Epithelial cell of esophagus (primary cell): ENCODE data around the gene LHX4.

Source experiments
- DNase-seq: peaks from one replicate; pipeline ENCODE4 v3.0.0; 2010; ENCODE audit warnings: low read depth
- H3K4me3 ChIP-seq: 2 replicates; pipeline ENCODE4 v1.5.1; 2011; ENCODE audit warnings: mild to moderate bottlenecking, low read length, control low read depth
- TF ChIP-seq, protein P1 (sequence below): IDR thresholded peaks from 2 replicates; pipeline ENCODE4 v1.5.1; 2011; ENCODE audit warnings: low read depth, mild to moderate bottlenecking, low read length, control low read depth, inconsistent platforms; ENCODE audit not compliant: insufficient read depth; ENCODE audit errors: missing control alignments

Gene LHX4

DNA sequence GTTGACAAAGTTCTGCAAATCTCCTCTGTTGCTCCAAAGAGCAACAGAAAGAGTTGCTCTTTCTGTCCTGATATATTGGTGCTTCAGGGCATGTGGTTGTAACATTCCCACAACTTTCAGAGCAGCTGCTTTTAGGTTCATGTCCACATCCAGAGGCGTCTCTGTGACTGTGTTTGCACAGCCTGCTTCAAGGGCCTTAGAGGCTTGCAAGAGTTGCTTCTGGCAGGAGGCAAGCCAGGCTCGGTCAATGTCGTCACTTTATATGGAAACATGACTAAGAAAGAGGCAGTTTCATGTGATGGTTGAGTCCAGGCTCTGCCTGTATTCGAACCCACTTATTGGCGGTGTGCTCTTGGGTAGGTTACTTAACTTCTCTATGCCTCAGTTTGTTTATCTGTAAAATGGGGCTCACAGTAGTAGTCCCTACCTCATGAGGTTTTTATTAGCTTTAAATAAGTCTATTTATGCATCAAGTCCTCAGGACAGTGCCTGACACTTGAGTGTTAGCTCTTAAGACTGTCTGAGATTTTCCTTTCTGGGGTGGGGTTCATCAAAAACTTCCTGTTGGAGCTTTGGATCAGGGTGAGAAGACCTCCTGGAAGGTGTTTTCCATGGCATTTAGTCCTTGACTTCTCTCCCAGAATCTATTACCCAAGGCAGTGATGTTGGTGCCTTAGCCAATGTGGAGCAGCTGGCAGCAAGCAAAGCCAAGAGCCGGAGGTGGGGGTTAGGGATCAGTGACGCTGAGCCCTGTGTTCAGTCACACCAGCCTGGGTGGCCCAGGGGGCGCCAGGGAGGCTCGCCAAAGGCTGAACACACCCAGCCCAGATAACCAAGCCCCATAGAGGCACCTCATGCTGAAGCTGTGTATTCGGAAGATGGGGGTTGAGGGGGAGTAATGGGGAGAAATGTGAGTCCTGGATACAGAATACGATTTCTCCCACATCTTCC is 18.9 kb downstream of the LHX4 start:
- H3K4me3 ChIP-seq, result no peak overlapping the region
- no peak for DNase-seq
- TF ChIP-seq, protein P1, sequence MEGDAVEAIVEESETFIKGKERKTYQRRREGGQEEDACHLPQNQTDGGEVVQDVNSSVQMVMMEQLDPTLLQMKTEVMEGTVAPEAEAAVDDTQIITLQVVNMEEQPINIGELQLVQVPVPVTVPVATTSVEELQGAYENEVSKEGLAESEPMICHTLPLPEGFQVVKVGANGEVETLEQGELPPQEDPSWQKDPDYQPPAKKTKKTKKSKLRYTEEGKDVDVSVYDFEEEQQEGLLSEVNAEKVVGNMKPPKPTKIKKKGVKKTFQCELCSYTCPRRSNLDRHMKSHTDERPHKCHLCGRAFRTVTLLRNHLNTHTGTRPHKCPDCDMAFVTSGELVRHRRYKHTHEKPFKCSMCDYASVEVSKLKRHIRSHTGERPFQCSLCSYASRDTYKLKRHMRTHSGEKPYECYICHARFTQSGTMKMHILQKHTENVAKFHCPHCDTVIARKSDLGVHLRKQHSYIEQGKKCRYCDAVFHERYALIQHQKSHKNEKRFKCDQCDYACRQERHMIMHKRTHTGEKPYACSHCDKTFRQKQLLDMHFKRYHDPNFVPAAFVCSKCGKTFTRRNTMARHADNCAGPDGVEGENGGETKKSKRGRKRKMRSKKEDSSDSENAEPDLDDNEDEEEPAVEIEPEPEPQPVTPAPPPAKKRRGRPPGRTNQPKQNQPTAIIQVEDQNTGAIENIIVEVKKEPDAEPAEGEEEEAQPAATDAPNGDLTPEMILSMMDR, result no peak

DNA sequence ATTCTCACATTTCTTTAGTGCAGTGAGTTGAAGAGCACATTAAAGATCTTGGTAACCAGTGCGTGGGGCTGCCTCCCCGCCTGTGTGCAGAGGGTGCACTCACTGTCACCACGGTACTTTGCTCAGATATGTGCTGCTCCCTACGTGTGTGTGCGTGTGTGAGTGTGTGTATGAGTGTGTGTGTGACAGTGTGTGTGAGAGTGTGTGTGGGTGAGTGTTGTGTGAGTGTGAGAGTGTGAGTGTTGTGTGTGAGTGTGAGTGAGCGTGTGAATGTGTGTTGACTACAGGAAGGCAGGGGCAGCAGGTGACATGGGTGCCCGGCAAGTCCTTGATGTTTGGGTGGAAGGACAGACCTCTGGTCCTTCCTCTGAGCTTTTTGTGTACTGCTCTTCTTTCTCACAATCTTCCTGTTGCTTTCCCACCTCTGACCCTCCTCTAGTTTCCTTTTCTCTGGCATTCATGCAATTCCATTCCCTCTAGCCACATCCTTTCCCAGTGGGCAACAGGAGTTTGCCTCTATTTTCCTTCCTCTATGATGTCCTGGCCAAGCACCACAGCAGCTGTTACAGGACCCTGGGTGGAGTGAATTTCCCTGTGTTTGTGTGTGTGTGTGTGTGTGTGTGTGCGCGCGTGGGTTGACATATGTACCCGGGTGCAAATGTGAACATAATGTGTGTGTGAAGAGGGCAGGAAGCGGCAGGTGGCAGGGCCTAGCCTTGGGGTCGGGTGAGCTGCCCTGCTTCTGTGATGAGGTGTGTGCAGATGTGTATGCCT is 19.8 kb downstream of the LHX4 start:
- no peak for DNase-seq
- TF ChIP-seq, protein P1, result no peak

DNA sequence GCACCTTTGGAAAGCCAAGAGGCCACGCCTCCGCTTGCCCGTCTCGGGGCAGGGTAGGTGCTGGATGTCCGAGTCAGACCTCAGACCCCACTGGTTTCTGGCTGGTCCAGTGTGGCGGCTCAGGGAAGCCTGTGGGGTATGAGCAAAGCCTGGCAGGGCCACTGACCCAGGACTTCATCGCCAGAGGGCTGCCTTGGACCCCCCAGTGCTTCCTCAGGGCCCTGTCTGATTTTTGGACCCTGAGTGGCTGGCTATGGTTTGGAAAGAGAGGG is 20.4 kb downstream of the LHX4 start:
- H3K4me3 ChIP-seq, result no peak overlapping the region
- TF ChIP-seq, protein P1, result no peak
- no peak for DNase-seq

More for the DNA sequence above, 19.8 kb downstream of the LHX4 start:
- H3K4me3 ChIP-seq, result no peak overlapping the region

DNA sequence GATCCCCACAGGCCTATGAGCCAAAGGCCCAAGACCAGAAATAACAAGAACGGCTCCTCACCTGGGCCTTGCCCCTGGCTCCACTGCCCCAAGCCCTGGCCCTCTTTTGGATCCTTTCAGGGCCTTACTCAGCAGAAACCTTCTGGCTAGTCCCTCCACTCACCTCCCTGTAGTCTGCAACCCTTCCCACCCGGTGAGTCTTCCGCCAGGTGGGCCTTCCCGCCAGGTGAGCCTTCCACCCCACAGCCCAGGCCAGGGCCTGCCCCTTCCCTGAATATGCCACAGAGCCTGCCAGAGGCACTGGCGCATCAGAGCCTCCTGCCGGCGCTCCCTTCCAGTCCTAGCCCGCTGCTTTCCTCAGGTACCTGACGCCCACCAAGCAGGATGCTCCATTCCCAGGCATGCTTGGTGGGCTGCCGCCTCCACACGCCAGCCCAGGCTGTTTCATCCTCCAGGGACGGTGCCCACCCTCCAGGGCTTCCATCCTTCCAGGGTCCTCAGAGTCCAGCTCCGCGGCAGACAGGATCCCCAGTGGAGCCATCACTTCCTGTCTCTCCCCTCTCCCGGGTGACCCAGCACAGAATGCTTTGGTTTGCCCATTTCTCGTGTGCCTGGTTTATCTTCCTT is 20.9 kb downstream of the LHX4 start:
- no peak for DNase-seq
- H3K4me3 ChIP-seq, result no peak overlapping the region
- TF ChIP-seq, protein P1, result no peak

DNA sequence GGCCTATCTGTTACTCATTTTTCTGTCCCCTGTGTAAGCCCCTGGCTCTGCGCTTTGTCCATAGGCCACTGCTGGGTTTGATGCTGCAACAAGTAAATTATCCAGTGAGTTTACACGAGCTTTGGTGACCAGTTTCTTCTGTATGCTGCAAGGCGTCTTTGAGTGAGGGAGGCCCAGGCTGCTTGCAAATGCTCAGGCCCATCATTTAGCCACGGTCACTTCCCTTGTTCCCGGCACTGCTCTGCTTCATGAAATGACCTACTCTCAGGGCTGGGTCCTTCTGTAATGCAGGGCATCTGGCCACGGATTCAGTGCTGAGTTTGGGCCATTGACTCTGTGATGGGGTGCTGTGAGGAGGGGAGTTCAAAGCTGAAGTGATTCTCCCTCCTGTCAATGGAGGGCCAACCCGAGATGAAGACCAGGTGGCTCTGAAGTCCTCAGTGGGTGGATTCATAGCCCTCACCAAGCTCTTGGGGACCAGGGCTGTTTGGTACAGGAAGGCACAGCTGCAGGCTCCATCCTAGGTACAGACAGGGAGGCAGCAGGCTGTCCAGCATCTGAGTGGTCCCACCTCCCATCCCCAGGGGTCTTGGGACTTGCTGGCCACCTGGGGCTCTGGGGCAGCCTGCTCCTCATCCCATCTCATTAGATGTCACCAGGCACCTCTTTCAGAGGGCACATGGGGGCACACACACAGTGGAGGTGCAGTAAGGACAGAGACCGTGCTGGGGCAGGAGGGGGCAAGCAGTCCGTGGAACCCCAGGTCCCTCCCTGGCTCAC is 21.7 kb downstream of the LHX4 start:
- DNase-seq, result no peak
- TF ChIP-seq, protein P1, result no peak
- no peak overlapping the region for H3K4me3 ChIP-seq
